ENCODE measurements around the gene CNDP2. TPM values are rescaled to one million over a fixed set of nuclear protein-coding genes. Genes with fewer than 3 reads are reported as not detected.
"Not testable (repeated sequence)": the region's sequence is repeated elsewhere in the genome, so short reads cannot be mapped to it uniquely, and the experiment has no call there.

Gene CNDP2
- total RNA-seq, 2 donors from 2014 or later: 125 to 133 TPM

- ATAC-seq: no peak
- H3K36me3 Mint-ChIP-seq: peaks cover 10 to 15% of the 10 kb centered on the region in 2 donors
These were observed 66.1 kb downstream of the CNDP2 start for GRCh38 chr18:74562131-74562730.

GRCh38 chr18:74562775-74563174, 66.6 kb downstream of the CNDP2 start:
- Mint-ChIP-seq H3K9me3 (peaks cover 0 to 14% of the 10 kb centered on the region in 2 donors), H3K27ac (no peak overlapping the region), H3K36me3 (peaks cover 13 to 19% of the 10 kb centered on the region in 2 donors)
- DNase-seq (ENCODE audit: low spot score in 2 of 2) (no peak), ATAC-seq (no peak)

More at GRCh38 chr18:74562131-74562730, 66.1 kb downstream of the CNDP2 start:
- peaks cover 0 to 10% of the 10 kb centered on the region in 2 donors for H3K9me3 Mint-ChIP-seq
- no peak overlapping the region for H3K27ac Mint-ChIP-seq
- no peak for DNase-seq (ENCODE audit: low spot score in 2 of 2)

GRCh38 chr18:74563999-74564398, 67.8 kb downstream of the CNDP2 start:
- no peak for ATAC-seq
- peaks cover 0 to 14% of the 10 kb centered on the region in 2 donors for H3K9me3 Mint-ChIP-seq
- H3K27ac Mint-ChIP-seq: no peak overlapping the region
- DNase-seq (ENCODE audit: low spot score in 2 of 2): no peak
- H3K36me3 Mint-ChIP-seq: peaks cover 13 to 19% of the 10 kb centered on the region in 2 donors

- not testable (repeated sequence) for DNase-seq (ENCODE audit: low spot score in 2 of 2); ATAC-seq; H3K27ac Mint-ChIP-seq
- H3K9me3 Mint-ChIP-seq: peaks cover 0 to 14% of the 10 kb centered on the region in 2 donors
- peaks cover 13 to 19% of the 10 kb centered on the region in 2 donors for H3K36me3 Mint-ChIP-seq
These were observed 69.0 kb downstream of the CNDP2 start for GRCh38 chr18:74565164-74565563.

- DNase-seq (ENCODE audit: low spot score in 2 of 2); ATAC-seq; H3K27ac Mint-ChIP-seq: not testable (repeated sequence)
- Mint-ChIP-seq H3K9me3 (peaks cover 3 to 14% of the 10 kb centered on the region in 2 donors), H3K36me3 (peaks cover 13 to 19% of the 10 kb centered on the region in 2 donors)
These were observed 69.8 kb downstream of the CNDP2 start for GRCh38 chr18:74565993-74566392.

- ATAC-seq (no peak), DNase-seq (ENCODE audit: low spot score in 2 of 2) (no peak)
- Mint-ChIP-seq H3K36me3 (peaks cover 13 to 19% of the 10 kb centered on the region in 2 donors), H3K9me3 (peaks cover 3 to 14% of the 10 kb centered on the region in 2 donors), H3K27ac (no peak overlapping the region)
These were observed 71.7 kb downstream of the CNDP2 start for GRCh38 chr18:74567822-74568221.

- H3K9me3 Mint-ChIP-seq: peaks cover 3 to 14% of the 10 kb centered on the region in 2 donors
- DNase-seq (ENCODE audit: low spot score in 2 of 2) (no peak), ATAC-seq (no peak)
- H3K36me3 Mint-ChIP-seq: peaks cover 13 to 19% of the 10 kb centered on the region in 2 donors
- no peak overlapping the region for H3K27ac Mint-ChIP-seq
These were observed 73.2 kb downstream of the CNDP2 start for GRCh38 chr18:74569401-74569800.

- no peak for DNase-seq (ENCODE audit: low spot score in 2 of 2)
- peaks cover 3 to 14% of the 10 kb centered on the region in 2 donors for H3K9me3 Mint-ChIP-seq
- no peak overlapping the region for H3K27ac Mint-ChIP-seq
- no peak for ATAC-seq
- H3K36me3 Mint-ChIP-seq: peaks cover 13 to 19% of the 10 kb centered on the region in 2 donors
These were observed 74.1 kb downstream of the CNDP2 start for GRCh38 chr18:74570266-74570665.

GRCh38 chr18:74571895-74572680, 75.9 kb downstream of the CNDP2 start:
- no peak overlapping the region for H3K27ac Mint-ChIP-seq
- no peak for ATAC-seq
- no peak for DNase-seq (ENCODE audit: low spot score in 2 of 2)
- peaks cover 3 to 5% of the 10 kb centered on the region in 2 donors for H3K9me3 Mint-ChIP-seq
- peaks cover 4 to 6% of the 10 kb centered on the region in 2 donors for H3K36me3 Mint-ChIP-seq

GRCh38 chr18:74573053-74573452, 76.9 kb downstream of the CNDP2 start:
- Mint-ChIP-seq H3K9me3 (peaks cover 0 to 3% of the 10 kb centered on the region in 2 donors), H3K36me3 (no peaks in the 10 kb centered on the region), H3K27ac (no peak overlapping the region)
- no peak for DNase-seq (ENCODE audit: low spot score in 2 of 2)
- ATAC-seq: no peak

Other genes with a start within 250 kb of the CNDP2 start
- 10 to 100 TPM; 44.5 to 57.1 TPM for gene CYB5A, start 204.4 kb upstream of the CNDP2 start, total RNA-seq
- not detected for gene C18orf63, start 180.5 kb upstream of the CNDP2 start, total RNA-seq
- not detected for gene DIPK1C, start 39.1 kb upstream of the CNDP2 start, total RNA-seq
- gene CNDP1, start 38.1 kb downstream of the CNDP2 start, total RNA-seq: under 1 TPM in 1 of 2 donors, not detected in 1; 0.32 TPM
- gene ZNF407, start 101.5 kb downstream of the CNDP2 start, total RNA-seq: 10 to 100 TPM; 16.5 to 22.1 TPM